ENCODE measurements around the gene ATXN1.

Gene ATXN1

DNA sequence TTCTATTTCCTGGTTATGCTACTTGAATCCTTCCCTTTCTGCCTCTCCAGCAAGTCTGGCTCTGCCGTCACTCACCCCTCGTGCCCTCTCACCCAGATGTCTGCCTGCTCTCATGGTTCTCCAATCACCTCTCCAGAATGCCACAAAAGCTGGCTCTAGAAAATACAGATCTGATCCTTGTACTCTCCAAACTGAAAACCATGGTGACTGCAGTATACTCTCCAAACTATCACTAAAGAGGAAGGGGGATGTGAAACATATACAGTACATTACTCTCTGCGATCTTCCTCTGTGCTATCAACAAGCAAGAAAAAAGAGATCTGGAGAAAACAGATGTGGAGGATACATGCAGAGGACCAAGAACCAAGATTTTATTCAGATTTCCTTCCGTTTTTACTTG is 91.1 kb downstream of the ATXN1 start:
- no peak overlapping the region for H3K4me3 ChIP-seq (ENCODE audit: low read depth, low read length)
- TF ChIP-seq, protein P1, sequence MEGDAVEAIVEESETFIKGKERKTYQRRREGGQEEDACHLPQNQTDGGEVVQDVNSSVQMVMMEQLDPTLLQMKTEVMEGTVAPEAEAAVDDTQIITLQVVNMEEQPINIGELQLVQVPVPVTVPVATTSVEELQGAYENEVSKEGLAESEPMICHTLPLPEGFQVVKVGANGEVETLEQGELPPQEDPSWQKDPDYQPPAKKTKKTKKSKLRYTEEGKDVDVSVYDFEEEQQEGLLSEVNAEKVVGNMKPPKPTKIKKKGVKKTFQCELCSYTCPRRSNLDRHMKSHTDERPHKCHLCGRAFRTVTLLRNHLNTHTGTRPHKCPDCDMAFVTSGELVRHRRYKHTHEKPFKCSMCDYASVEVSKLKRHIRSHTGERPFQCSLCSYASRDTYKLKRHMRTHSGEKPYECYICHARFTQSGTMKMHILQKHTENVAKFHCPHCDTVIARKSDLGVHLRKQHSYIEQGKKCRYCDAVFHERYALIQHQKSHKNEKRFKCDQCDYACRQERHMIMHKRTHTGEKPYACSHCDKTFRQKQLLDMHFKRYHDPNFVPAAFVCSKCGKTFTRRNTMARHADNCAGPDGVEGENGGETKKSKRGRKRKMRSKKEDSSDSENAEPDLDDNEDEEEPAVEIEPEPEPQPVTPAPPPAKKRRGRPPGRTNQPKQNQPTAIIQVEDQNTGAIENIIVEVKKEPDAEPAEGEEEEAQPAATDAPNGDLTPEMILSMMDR (IDR thresholded peaks at IDR 0.05; ENCODE audit: low read depth, low read length): no peak

DNA sequence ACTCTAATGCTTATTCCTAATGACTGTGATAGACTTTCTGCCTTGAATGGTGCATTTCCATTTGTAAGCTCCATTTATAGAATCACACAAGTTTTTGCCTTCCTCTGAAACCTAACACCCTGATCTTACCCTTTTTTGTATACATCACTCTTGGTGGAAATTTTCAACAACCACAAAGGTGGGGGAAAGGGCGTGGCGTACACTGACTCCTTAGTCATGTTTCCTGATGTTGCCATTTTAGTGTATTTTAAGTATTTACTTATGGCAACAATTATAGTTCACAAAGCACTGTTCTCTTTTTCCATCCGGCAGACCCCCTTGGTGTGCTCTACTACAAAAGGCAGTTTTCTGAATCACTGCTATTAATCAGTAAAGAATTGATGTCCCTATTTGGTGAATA is 92.0 kb downstream of the ATXN1 start:
- no peak overlapping the region for H3K4me3 ChIP-seq (ENCODE audit: low read depth, low read length)
- TF ChIP-seq, protein P1 (IDR thresholded peaks at IDR 0.05; ENCODE audit: low read depth, low read length): no peak

DNA sequence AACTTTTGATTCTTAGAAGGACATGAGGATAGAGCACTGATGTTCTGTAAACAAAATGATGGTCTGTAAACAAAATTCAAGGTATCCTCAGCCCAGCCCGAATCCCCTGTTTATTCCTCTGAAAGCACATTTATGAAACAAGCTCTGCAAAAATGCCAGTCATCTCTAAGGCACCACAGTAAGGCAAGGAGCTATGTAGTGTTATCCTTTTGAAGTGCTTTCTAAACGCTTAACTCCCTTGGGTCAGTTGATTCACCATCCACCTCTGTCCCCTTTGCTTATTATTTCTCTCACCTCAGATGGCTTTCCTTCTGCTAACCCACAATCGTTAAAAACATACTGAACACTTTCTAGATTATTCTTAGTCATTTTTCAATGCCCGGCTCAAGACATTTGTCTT is 93.8 kb downstream of the ATXN1 start:
- TF ChIP-seq, protein P1 (IDR thresholded peaks at IDR 0.05; ENCODE audit: low read depth, low read length): no peak

DNA sequence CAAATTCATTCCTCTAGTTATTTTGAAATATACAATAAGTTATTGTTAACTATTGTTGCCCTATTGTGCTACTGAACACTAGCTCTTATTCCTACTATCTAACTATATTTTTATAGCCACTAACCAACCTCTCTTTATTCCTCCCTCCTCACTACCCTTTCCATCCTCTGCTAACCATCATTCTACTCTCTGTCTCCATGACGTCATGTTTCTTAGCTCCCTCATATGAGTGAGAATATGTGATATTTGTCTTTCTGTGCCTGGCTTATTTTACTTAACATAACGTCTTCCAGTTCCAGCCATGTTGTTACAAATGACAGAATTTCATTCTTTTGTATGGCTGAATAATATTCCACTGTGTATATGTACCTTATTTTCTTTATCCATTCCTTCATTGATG is 95.3 kb downstream of the ATXN1 start:
- TF ChIP-seq, protein P1 (IDR thresholded peaks at IDR 0.05; ENCODE audit: low read depth, low read length): no peak
- H3K4me3 ChIP-seq (ENCODE audit: low read depth, low read length): no peak overlapping the region

More for the DNA sequence above, 93.8 kb downstream of the ATXN1 start:
- H3K4me3 ChIP-seq (ENCODE audit: low read depth, low read length): no peak overlapping the region

DNA sequence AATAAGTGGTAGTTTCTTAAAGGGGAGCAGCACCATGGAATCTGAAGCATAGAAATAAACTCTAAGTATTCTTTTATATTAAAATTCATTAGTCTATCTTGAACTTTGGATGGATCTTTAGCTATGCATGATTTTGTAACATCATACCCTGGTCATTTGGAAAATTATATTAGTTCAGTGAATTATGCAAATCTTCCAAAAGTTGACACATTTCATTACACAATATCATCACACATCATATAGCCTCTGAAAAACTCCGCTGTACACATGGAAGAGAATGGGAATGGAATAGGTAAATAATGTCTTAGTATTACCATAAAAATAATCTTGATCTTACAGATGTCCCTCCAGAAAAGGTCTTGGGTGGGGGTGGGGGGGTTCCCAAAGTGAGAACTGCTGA is 96.1 kb downstream of the ATXN1 start:
- no peak overlapping the region for H3K4me3 ChIP-seq (ENCODE audit: low read depth, low read length)
- TF ChIP-seq, protein P1 (IDR thresholded peaks at IDR 0.05; ENCODE audit: low read depth, low read length): no peak

DNA sequence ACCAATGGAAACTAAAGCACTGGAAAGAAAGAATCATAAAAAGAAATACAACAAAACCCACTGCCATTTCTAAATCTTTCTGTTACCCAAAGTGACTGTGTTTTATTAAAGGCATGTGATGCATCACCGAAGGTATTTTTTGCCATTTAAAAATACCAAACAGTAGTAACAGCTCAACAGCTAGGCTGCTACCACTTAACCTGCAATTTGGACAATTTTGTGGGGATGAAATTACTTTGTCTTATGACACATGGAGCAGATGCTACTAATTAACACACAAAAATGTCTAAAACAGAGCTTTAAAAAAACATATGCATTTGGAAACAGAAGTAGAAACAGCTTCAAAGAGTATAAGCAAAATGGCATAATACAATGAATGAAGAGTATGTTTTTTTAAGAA is 97.4 kb downstream of the ATXN1 start:
- TF ChIP-seq, protein P1 (IDR thresholded peaks at IDR 0.05; ENCODE audit: low read depth, low read length): no peak
- no peak overlapping the region for H3K4me3 ChIP-seq (ENCODE audit: low read depth, low read length)

DNA sequence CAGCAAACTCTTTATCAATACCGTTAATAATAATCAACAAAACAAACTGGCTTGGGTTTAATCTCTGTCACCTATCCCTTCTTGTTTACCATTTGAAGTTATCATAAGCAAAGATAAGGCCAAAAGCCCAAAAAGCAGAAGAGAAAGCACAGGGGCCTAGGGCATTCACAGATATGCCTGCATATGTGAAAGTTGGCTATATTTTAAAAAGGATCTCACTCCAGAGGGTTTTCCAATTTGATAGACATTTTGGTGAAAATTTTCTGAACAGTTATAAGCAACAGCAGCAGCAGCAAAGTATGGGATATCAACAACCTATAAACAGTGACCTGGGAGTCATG is 101.1 kb downstream of the ATXN1 start:
- TF ChIP-seq, protein P1 (IDR thresholded peaks at IDR 0.05; ENCODE audit: low read depth, low read length): no peak
- H3K4me3 ChIP-seq (ENCODE audit: low read depth, low read length): no peak overlapping the region
